ENCODE results near the gene UBP1.
"Not testable (repeated sequence)": the region's sequence is repeated elsewhere in the genome, so short reads cannot be mapped to it uniquely, and the experiment has no call there.

Gene UBP1

DNA sequence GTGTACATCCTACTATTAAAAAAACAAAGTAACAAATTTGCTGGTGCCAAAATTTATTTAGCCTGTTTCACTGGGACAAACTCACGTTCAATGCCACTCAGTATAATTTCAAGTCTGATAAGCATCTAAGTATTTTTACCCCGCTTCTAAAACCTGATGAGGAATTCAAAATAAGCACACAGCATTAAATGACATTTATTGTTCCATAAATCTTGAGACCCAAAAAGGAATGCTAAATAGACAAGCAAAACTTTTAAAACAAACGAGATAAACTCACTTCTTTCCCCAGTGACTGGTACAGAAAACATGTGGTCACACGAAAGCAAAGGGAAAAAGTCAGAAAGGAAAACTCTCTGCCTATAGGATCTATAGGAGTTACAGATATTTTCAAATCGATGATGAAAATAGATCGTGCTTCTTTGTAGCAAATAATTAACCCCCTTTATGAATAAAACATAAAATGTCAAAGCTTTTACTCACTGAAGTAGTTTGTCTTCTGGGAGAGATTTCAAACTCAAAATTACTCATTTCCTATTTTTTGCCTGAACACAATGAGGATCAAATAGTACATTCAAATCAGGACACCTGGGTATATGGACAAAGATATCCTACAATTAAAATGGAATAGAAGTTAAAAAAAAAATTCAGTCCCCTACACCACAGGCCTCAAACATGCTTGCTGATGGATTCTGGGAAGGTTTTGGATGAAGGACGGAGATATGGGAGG, 51.7 kb downstream of the UBP1 start:
- DNase-seq, result no peak

DNA sequence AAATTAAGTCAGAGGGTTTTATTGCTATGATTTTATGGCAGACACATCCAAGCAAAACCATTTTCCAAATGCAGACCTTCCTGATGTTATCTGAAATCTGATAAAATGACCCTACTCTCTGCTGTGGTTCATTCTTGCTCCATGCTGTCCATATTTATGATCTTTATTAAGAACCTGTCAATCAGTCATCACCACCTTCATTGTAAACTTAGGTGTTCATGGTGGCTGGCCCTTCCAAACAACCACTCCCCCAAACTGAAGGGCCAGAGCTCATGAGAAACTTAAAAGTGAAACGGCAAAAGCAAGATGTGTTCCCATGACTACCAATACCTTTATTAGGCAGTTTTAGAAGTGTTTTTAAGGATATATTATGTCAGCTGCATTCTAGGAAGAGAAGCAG, 53.6 kb downstream of the UBP1 start:
- DNase-seq, result no peak

DNA sequence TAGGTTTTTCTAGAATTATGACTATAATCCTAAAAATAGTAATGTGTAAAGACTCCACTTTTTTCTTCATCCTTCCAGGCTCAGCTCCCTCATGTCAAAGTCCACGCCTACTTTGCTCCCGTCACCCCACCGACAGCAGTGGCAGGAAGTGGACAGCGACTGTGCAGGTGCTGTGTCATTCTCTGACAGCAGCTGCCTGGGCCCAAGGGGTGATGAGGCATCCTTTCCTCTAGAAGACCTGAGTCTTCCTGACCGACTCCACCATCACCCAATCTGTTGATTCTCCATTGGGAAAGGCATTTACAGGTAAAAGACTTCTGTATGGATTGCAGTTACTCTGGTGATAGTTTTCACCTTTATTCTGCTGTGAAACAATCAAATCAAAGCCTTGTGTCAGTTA, 54.8 kb downstream of the UBP1 start:
- DNase-seq, result peak; percentile 30

GRCh38 chr3:33383951-33384350, 56.3 kb downstream of the UBP1 start:
- no peak for DNase-seq

GRCh38 chr3:33380653-33381052, 59.6 kb downstream of the UBP1 start:
- DNase-seq, result no peak

DNA sequence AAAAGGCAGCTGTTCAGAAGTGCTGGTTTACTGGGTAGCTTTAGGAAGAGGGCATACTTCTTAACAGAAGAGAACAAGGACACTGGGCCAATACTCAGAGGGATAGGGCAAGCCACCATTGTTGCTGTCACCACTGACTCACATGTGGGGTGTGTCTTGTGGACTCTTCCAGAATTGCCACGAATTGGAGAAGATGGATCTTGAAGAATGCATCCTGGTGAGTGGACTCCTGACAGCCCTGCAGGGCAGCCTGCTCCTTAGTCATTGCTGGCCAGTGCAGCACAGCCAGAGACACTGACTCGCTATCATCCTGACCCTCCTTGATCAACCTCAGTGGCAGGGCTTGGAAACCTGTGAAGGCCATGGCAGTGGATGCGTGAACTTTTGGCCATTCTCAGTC, 62.3 kb downstream of the UBP1 start:
- DNase-seq, result no peak

DNA sequence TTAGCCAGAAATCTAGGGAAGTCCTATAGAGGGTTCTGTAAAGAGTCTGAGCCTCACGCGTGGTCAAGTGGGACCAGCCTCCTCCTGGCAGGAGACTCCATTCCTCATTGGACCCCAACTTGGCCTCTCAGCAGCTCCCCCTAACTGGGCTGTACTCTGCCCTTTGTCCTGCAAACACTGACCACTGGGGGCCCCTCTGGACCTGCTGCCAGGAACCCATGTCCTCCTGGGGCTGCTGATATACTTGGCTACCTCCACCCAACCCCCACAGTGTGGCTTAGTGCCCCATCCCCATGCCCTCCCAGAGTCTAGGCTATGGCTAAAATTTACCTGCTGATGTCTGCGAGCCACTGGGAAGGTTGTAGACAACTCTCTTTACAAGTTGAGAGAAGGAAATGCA, 62.7 kb downstream of the UBP1 start:
- no peak for DNase-seq

GRCh38 chr3:33373082-33373437, 67.1 kb downstream of the UBP1 start:
- DNase-seq, result no peak

GRCh38 chr3:33372218-33373081, 67.8 kb downstream of the UBP1 start:
- peak; percentile 30 for DNase-seq

DNA sequence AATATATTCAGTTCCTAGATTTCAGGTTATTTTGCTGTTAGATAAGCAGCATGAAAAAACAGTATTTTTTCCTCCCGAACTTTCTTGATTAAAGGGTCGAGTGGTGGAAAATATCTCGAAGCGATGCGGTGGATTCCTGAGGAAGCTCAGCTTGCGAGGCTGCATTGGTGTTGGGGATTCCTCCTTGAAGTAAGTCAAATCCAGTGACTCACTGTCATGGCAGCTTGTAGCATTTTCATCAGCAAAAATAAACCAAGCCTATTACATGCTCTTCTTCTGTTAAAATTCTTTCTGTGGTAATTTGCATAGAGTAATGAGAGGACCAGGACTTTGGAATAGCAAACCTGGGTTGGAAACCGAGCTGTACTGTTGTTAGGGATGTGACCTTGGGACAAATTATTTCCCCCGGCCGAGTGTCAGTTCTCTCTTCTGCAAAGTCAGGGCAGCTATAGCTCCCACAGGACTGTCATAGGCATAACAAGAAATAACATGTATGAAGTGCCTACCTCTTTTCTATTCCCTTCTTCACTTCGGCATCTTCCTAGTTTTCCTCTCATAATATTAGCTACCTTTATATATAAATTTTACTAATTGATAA, 75.6 kb downstream of the UBP1 start:
- DNase-seq, result no peak

GRCh38 chr3:33364060-33364459, 76.1 kb downstream of the UBP1 start:
- DNase-seq, result no peak

GRCh38 chr3:33363113-33363800, 76.9 kb downstream of the UBP1 start:
- DNase-seq, result no peak

DNA sequence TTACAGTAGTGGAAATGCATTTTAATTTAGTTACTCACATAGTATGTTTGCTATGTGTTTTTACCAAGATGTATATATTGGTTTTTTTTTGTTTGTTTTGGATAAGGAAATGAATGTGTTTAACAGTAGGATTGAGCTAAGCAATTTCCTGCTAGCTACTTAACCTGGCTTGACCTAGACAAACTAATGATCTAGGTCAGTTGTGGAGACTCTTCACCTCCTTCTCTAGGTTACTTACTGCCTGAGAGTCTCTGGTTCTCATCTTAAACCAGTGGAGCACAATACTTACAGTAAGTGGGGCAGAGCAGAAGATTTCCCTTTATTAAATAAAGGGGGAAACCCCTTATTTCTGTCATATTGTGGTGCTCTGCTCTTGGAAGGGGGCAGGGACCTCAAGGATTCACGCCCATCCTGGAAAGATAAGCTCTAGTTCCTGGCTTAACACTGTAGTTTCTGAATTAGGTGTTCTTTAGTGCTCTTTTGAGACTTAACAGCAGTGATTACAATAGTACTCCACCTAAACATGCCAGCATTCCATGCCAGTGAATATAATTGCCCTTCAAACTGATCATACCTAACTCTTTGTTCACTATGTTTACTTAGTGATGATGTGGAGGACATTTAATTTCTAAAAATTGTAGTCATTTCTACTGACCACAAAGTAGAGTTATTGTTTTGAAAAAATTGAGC, 79.9 kb downstream of the UBP1 start:
- no peak for DNase-seq

- DNase-seq, result no peak
Measured at GRCh38 chr3:33358172-33358781, 81.9 kb downstream of the UBP1 start.

- DNase-seq, result no peak
Measured at GRCh38 chr3:33355611-33356010, 84.6 kb downstream of the UBP1 start.

GRCh38 chr3:33339758-33340157, 100.4 kb downstream of the UBP1 start:
- no peak for DNase-seq

GRCh38 chr3:33338936-33339465, 101.2 kb downstream of the UBP1 start:
- not testable (repeated sequence) for DNase-seq
